HL-60 (cell line): ENCODE measurements around the gene PLIN3.

Experiments used
- POLR2AphosphoS5 ChIP-seq: IDR thresholded peaks from 2 replicates; pipeline ENCODE4 v1.6.1; 2012; ENCODE audit warnings: low read depth
- TF ChIP-seq, protein P1 (sequence below): IDR thresholded peaks from one replicate; pipeline ENCODE4 v1.5.1; 2011; ENCODE audit warnings: low read length, control low read depth, inconsistent platforms; ENCODE audit not compliant: insufficient read depth
- TF ChIP-seq, protein P2 (sequence below): IDR thresholded peaks from 2 replicates; pipeline ENCODE4 v1.6.1; 2012; ENCODE audit warnings: low read depth; ENCODE audit not compliant: insufficient replicate concordance

- TF ChIP-seq, protein P1, sequence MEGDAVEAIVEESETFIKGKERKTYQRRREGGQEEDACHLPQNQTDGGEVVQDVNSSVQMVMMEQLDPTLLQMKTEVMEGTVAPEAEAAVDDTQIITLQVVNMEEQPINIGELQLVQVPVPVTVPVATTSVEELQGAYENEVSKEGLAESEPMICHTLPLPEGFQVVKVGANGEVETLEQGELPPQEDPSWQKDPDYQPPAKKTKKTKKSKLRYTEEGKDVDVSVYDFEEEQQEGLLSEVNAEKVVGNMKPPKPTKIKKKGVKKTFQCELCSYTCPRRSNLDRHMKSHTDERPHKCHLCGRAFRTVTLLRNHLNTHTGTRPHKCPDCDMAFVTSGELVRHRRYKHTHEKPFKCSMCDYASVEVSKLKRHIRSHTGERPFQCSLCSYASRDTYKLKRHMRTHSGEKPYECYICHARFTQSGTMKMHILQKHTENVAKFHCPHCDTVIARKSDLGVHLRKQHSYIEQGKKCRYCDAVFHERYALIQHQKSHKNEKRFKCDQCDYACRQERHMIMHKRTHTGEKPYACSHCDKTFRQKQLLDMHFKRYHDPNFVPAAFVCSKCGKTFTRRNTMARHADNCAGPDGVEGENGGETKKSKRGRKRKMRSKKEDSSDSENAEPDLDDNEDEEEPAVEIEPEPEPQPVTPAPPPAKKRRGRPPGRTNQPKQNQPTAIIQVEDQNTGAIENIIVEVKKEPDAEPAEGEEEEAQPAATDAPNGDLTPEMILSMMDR, result no peak
- no peak for TF ChIP-seq POLR2AphosphoS5
- TF ChIP-seq, protein P2, sequence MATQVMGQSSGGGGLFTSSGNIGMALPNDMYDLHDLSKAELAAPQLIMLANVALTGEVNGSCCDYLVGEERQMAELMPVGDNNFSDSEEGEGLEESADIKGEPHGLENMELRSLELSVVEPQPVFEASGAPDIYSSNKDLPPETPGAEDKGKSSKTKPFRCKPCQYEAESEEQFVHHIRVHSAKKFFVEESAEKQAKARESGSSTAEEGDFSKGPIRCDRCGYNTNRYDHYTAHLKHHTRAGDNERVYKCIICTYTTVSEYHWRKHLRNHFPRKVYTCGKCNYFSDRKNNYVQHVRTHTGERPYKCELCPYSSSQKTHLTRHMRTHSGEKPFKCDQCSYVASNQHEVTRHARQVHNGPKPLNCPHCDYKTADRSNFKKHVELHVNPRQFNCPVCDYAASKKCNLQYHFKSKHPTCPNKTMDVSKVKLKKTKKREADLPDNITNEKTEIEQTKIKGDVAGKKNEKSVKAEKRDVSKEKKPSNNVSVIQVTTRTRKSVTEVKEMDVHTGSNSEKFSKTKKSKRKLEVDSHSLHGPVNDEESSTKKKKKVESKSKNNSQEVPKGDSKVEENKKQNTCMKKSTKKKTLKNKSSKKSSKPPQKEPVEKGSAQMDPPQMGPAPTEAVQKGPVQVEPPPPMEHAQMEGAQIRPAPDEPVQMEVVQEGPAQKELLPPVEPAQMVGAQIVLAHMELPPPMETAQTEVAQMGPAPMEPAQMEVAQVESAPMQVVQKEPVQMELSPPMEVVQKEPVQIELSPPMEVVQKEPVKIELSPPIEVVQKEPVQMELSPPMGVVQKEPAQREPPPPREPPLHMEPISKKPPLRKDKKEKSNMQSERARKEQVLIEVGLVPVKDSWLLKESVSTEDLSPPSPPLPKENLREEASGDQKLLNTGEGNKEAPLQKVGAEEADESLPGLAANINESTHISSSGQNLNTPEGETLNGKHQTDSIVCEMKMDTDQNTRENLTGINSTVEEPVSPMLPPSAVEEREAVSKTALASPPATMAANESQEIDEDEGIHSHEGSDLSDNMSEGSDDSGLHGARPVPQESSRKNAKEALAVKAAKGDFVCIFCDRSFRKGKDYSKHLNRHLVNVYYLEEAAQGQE, result no peak
Observed at GRCh38 chr19:4806384-4806783, 61.1 kb downstream of the PLIN3 start.
